Stimulated activated CD4-positive, alpha-beta T cell treated with anti-CD3 and anti-CD28 coated beads, TNF-alpha, amount 100 ng/mL, for 24 hours (primary cell): ENCODE measurements around the gene HOXA6.

Experiments
- DNase-seq, 3 experiments: peaks; one replicate each; pipeline ENCODE4 v3.0.0-alpha.2; 2020; ENCODE audit warnings: low read depth in 3 of 3

The HOXA6 gene

GRCh38 chr7:27137640-27138315 is 9.8 kb downstream of the HOXA6 start:
- no peak for DNase-seq

- no peak for DNase-seq
These were observed 13.2 kb downstream of the HOXA6 start for GRCh38 chr7:27134392-27134791.

- DNase-seq = no peak
These were observed 14.0 kb downstream of the HOXA6 start for GRCh38 chr7:27133409-27134231.

GRCh38 chr7:27132978-27133377 is 14.6 kb downstream of the HOXA6 start:
- no peak for DNase-seq

GRCh38 chr7:27132214-27132613 is 15.4 kb downstream of the HOXA6 start:
- DNase-seq = no peak

- DNase-seq = no peak
These were observed 16.2 kb downstream of the HOXA6 start for GRCh38 chr7:27131390-27131819.

- DNase-seq = peak; percentile 40 to 63 (median 55)
These were observed 16.8 kb downstream of the HOXA6 start, which contains the start of gene HOXA4 for GRCh38 chr7:27130540-27131389. HOXA4 (minus strand) TSS chr7:27130757; CDS start chr7:27130733, 24 bp downstream.

- no peak for DNase-seq
These were observed 17.6 kb downstream of the HOXA6 start for GRCh38 chr7:27129729-27130539.

GRCh38 chr7:27128776-27129728 is 18.5 kb downstream of the HOXA6 start:
- no peak for DNase-seq

GRCh38 chr7:27128034-27128433 is 19.5 kb downstream of the HOXA6 start:
- DNase-seq = no peak

- DNase-seq = no peak
These were observed 20.8 kb downstream of the HOXA6 start for GRCh38 chr7:27126596-27127327.

- DNase-seq = no peak
These were observed 21.6 kb downstream of the HOXA6 start for GRCh38 chr7:27125986-27126394.

- no peak for DNase-seq
These were observed 22.5 kb downstream of the HOXA6 start for GRCh38 chr7:27124902-27125689.

- DNase-seq = no peak
These were observed 23.3 kb downstream of the HOXA6 start for GRCh38 chr7:27124096-27124901.

GRCh38 chr7:27123477-27124053 is 24.0 kb downstream of the HOXA6 start:
- DNase-seq = no peak

- DNase-seq = no peak
These were observed 24.5 kb downstream of the HOXA6 start for GRCh38 chr7:27123007-27123476.
